Measurements from ENCODE around the gene WDFY4. TPM values are rescaled to one million over a fixed set of nuclear protein-coding genes. Genes with fewer than 3 reads are reported as not detected.

WDFY4 gene
- total RNA-seq, 1 experiment from 2014 or later: 0.22 TPM

- no peak overlapping the region for H2AFZ ChIP-seq (ENCODE audit: low read depth, low read length, poor library complexity, severe bottlenecking)
- H3K4me1 ChIP-seq (ENCODE audit: control insufficient read depth in 1 of 2, insufficient read depth in 2 of 2, low read length in 2 of 2): no peaks in the 10 kb centered on the region
- POLR2A ChIA-PET: no interaction called here
- no peak for DNase-seq (ENCODE audit: low read depth, low spot score)
- H3K9ac ChIP-seq (ENCODE audit: low read length): no peak overlapping the region
- RAD21 ChIA-PET (ENCODE audit: low non-redundant PET in 1 of 2, low total read pairs in 2 of 2, uncharacterized antibody in 2 of 2, unreplicated experiment in 2 of 2): no interaction called here
- H4K20me1 ChIP-seq (ENCODE audit: insufficient read depth): no peaks in the 10 kb centered on the region
- no peak overlapping the region for H3K27ac ChIP-seq (ENCODE audit: low read depth, low read length)
- no peak overlapping the region for H3K4me3 ChIP-seq (replicated peaks in 1 of 2; ENCODE audit: low read depth in 1 of 2, low read length in 2 of 2)
- no peaks in the 10 kb centered on the region for H3K79me2 ChIP-seq (ENCODE audit: insufficient read depth, low read length)
- no peaks in the 10 kb centered on the region for H3K9me3 ChIP-seq (ENCODE audit: control insufficient read depth in 1 of 2, insufficient read depth in 1 of 2, low read depth in 1 of 2, low read length in 2 of 2)
- H3K9me2 ChIP-seq (ENCODE audit: insufficient read depth): no peaks in the 10 kb centered on the region
- no peak overlapping the region for H3K4me2 ChIP-seq (ENCODE audit: low read length)
- peaks cover 49% of the 10 kb centered on the region for H3K27me3 ChIP-seq (ENCODE audit: insufficient read depth, low read length)
- BruUV-seq (replicated peaks): no TSS peak
- CTCF ChIA-PET: no interaction called here
- intact Hi-C loops (cut with micrococcal nuclease): no loop called here
- H3K36me3 ChIP-seq (ENCODE audit: control insufficient read depth in 1 of 2, insufficient read depth in 2 of 2, low read length in 2 of 2): no peaks in the 10 kb centered on the region
- ATAC-seq: no peak
- no peak for TF ChIP-seq TCF7L2 (IDR thresholded peaks at IDR 0.05; ENCODE audit: borderline replicate concordance, extremely low read depth, insufficient read depth, insufficient read length)
- TF ChIP-seq ZFX (IDR thresholded peaks at IDR 0.05): no peak
- no peak for TF ChIP-seq CEBPB (IDR thresholded peaks at IDR 0.05; ENCODE audit: low read depth)
- TF ChIP-seq YY1 (IDR thresholded peaks at IDR 0.05; ENCODE audit: extremely low read depth, insufficient replicate concordance, low read depth, low read length): no peak
- no peak for TF ChIP-seq JUND (IDR thresholded peaks at IDR 0.05)
- TF ChIP-seq EZH2 (IDR thresholded peaks at IDR 0.05): no peak
- TF ChIP-seq MAX (IDR thresholded peaks at IDR 0.05): no peak
- no peak for TF ChIP-seq FOSL1 (IDR thresholded peaks at IDR 0.05; ENCODE audit: low read depth)
- no peak for TF ChIP-seq SRF (IDR thresholded peaks at IDR 0.05; ENCODE audit: low read depth)
- no peak for TF ChIP-seq POLR2AphosphoS5 (IDR thresholded peaks at IDR 0.05; ENCODE audit: low read depth, low read length)
- no peak for TF ChIP-seq SIN3A (IDR thresholded peaks at IDR 0.05; ENCODE audit: low read depth)
- no peak for TF ChIP-seq ZBTB33 (IDR thresholded peaks at IDR 0.05; ENCODE audit: extremely low read depth, insufficient replicate concordance, low read length)
- no peak for TF ChIP-seq ELF1 (IDR thresholded peaks at IDR 0.05; ENCODE audit: borderline replicate concordance, low read depth)
- TF ChIP-seq EZH2phosphoT487 (IDR thresholded peaks at IDR 0.05; ENCODE audit: borderline replicate concordance): no peak
- no peak for TF ChIP-seq CTCF (IDR thresholded peaks at IDR 0.05 in 2 of 3, conservative IDR thresholded peaks at IDR 0.05 in 1 of 3; ENCODE audit: borderline replicate concordance in 1 of 3, insufficient read depth in 1 of 3, low read depth in 2 of 3, low read length in 2 of 3)
Measured at GRCh38 chr10:48759113-48759901, 74.6 kb downstream of the WDFY4 start.
